Mammary epithelial cell (primary cell): ENCODE results near the gene FXYD6.

Experiments used
- EZH2 ChIP-seq: IDR thresholded peaks from 2 replicates; pipeline ENCODE4 v1.6.1; 2012; ENCODE audit warnings: low read length, inconsistent platforms, borderline replicate concordance
- TF ChIP-seq, protein P1 (sequence below), 2 donors: IDR thresholded peaks in 1 of 2; conservative IDR thresholded peaks in 1 of 2; 2 replicates each; pipeline ENCODE4 v1.5.1; 2011 to 2012; ENCODE audit warnings: inconsistent platforms in 2 of 2, low read length in 2 of 2, mild to moderate bottlenecking in 2 of 2, control low read depth in 1 of 2, low read depth in 1 of 2; ENCODE audit not compliant: insufficient read depth in 1 of 2; ENCODE audit errors: extremely low read depth in 1 of 2

DNA sequence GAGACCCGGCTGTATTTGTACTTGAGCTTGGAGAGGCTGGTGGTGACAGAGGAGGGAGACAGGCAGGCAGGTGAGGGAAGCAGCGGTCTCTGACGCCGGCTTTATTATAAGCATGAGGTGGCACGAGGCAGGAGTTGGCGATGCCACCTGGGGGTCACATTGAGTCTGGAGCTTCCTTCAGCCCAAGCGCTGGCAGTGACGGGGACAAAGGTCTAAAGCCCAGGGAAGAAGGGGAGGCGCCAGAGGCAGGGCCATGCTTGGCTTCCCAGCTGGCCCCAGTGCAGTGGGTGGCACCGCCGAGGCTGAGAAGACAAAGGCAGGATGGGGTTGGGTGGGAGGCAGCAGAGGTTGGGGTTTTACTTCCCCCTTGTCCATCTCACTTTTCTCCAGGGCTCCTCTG, 56.4 kb downstream of the FXYD6 start:
- no peak for TF ChIP-seq EZH2
- TF ChIP-seq, protein P1, sequence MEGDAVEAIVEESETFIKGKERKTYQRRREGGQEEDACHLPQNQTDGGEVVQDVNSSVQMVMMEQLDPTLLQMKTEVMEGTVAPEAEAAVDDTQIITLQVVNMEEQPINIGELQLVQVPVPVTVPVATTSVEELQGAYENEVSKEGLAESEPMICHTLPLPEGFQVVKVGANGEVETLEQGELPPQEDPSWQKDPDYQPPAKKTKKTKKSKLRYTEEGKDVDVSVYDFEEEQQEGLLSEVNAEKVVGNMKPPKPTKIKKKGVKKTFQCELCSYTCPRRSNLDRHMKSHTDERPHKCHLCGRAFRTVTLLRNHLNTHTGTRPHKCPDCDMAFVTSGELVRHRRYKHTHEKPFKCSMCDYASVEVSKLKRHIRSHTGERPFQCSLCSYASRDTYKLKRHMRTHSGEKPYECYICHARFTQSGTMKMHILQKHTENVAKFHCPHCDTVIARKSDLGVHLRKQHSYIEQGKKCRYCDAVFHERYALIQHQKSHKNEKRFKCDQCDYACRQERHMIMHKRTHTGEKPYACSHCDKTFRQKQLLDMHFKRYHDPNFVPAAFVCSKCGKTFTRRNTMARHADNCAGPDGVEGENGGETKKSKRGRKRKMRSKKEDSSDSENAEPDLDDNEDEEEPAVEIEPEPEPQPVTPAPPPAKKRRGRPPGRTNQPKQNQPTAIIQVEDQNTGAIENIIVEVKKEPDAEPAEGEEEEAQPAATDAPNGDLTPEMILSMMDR (conservative IDR thresholded peaks at IDR 0.05 in 1 of 2, IDR thresholded peaks at IDR 0.05 in 1 of 2; ENCODE audit: extremely low read depth in 1 of 2, insufficient read depth in 1 of 2, low read depth in 1 of 2, low read length in 2 of 2): no peak
